HL-60 (cell line): ENCODE data around the gene TJP2.

Source experiments
- GABPA ChIP-seq: IDR thresholded peaks from 2 replicates; pipeline ENCODE4 v1.6.1; 2012; ENCODE audit warnings: low read depth
- POLR2AphosphoS5 ChIP-seq: IDR thresholded peaks from 2 replicates; pipeline ENCODE4 v1.6.1; 2012; ENCODE audit warnings: low read depth
- SPI1 ChIP-seq: IDR thresholded peaks from 2 replicates; pipeline ENCODE4 v1.6.1; 2012; ENCODE audit warnings: low read depth, mild to moderate bottlenecking, borderline replicate concordance
- TF ChIP-seq, protein P1 (sequence below): IDR thresholded peaks from one replicate; pipeline ENCODE4 v1.5.1; 2011; ENCODE audit warnings: low read length, control low read depth, inconsistent platforms; ENCODE audit not compliant: insufficient read depth
- TF ChIP-seq, protein P2 (sequence below): IDR thresholded peaks from 2 replicates; pipeline ENCODE4 v1.6.1; 2012; ENCODE audit warnings: low read depth; ENCODE audit not compliant: insufficient replicate concordance

DNA sequence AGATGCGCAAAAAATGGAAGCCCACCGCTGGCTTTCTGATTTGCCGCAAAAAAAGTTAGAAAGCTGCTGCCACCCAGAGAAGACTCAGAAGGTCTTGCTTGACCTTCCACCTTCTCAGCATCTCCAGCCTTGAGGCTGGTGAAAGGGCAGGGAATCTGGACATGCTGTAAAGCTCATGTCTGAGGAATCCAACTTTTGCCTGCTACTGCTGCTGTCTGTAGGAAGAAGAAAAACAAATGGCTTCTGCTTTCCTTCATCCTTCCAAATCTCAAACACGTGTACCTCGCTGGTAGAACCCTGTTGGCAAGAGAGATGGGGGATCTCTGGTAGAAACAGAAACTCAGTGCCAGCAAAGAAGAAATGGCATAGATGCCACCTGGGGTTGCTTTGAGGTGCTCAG is 10.2 kb downstream of the TJP2 start:
- TF ChIP-seq POLR2AphosphoS5 (no peak), GABPA (no peak), SPI1 (no peak)
- TF ChIP-seq, protein P1, sequence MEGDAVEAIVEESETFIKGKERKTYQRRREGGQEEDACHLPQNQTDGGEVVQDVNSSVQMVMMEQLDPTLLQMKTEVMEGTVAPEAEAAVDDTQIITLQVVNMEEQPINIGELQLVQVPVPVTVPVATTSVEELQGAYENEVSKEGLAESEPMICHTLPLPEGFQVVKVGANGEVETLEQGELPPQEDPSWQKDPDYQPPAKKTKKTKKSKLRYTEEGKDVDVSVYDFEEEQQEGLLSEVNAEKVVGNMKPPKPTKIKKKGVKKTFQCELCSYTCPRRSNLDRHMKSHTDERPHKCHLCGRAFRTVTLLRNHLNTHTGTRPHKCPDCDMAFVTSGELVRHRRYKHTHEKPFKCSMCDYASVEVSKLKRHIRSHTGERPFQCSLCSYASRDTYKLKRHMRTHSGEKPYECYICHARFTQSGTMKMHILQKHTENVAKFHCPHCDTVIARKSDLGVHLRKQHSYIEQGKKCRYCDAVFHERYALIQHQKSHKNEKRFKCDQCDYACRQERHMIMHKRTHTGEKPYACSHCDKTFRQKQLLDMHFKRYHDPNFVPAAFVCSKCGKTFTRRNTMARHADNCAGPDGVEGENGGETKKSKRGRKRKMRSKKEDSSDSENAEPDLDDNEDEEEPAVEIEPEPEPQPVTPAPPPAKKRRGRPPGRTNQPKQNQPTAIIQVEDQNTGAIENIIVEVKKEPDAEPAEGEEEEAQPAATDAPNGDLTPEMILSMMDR = no peak
- TF ChIP-seq, protein P2, sequence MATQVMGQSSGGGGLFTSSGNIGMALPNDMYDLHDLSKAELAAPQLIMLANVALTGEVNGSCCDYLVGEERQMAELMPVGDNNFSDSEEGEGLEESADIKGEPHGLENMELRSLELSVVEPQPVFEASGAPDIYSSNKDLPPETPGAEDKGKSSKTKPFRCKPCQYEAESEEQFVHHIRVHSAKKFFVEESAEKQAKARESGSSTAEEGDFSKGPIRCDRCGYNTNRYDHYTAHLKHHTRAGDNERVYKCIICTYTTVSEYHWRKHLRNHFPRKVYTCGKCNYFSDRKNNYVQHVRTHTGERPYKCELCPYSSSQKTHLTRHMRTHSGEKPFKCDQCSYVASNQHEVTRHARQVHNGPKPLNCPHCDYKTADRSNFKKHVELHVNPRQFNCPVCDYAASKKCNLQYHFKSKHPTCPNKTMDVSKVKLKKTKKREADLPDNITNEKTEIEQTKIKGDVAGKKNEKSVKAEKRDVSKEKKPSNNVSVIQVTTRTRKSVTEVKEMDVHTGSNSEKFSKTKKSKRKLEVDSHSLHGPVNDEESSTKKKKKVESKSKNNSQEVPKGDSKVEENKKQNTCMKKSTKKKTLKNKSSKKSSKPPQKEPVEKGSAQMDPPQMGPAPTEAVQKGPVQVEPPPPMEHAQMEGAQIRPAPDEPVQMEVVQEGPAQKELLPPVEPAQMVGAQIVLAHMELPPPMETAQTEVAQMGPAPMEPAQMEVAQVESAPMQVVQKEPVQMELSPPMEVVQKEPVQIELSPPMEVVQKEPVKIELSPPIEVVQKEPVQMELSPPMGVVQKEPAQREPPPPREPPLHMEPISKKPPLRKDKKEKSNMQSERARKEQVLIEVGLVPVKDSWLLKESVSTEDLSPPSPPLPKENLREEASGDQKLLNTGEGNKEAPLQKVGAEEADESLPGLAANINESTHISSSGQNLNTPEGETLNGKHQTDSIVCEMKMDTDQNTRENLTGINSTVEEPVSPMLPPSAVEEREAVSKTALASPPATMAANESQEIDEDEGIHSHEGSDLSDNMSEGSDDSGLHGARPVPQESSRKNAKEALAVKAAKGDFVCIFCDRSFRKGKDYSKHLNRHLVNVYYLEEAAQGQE = no peak
